Fibroblast of lung (primary cell): ENCODE measurements around the gene ATG101. TPM values are rescaled to one million over a fixed set of nuclear protein-coding genes. Genes with fewer than 3 reads are reported as not detected.

Experiments used
- DNase-seq, 2 donors: peaks; one replicate each; pipeline versions ENCODE4 v3.0.0 to v3.0.0-alpha.2; 2010; ENCODE audit warnings: low read depth in 2 of 2
- H2AFZ ChIP-seq: 2 replicates; pipeline ENCODE4 v1.5.1; 2012; ENCODE audit warnings: low read length, control low read depth, inconsistent platforms
- H3K27ac ChIP-seq: 2 replicates; pipeline ENCODE4 v1.5.1; 2011; ENCODE audit warnings: low read length, control low read depth; ENCODE audit not compliant: insufficient read depth
- H3K27me3 ChIP-seq: 2 replicates; pipeline ENCODE4 v1.5.1; 2011; ENCODE audit warnings: mild to moderate bottlenecking, low read length; ENCODE audit not compliant: control insufficient read depth, insufficient read depth
- H3K36me3 ChIP-seq: 2 replicates; pipeline ENCODE4 v1.5.1; 2011; ENCODE audit warnings: low read length; ENCODE audit not compliant: control insufficient read depth, insufficient read depth
- H3K4me1 ChIP-seq: 2 replicates; pipeline ENCODE4 v1.5.1; 2011; ENCODE audit warnings: low read length; ENCODE audit not compliant: control insufficient read depth, insufficient read depth; ENCODE audit errors: extremely low read depth
- H3K4me2 ChIP-seq: 2 replicates; pipeline ENCODE4 v1.5.1; 2011; ENCODE audit warnings: low read length, control low read depth; ENCODE audit not compliant: insufficient read depth; ENCODE audit errors: extremely low read depth
- H3K4me3 ChIP-seq, 4 experiments: fragments of 200-600 bp in 1 of 4; sonication (generic) in 1 of 4; replicated peaks in 1 of 4; 2 replicates each; pipeline ENCODE4 v1.5.1; 2011 to 2016; ENCODE audit warnings: low read length in 4 of 4, low read depth in 3 of 4, mild to moderate bottlenecking in 3 of 4, control low read depth in 2 of 4, inconsistent platforms in 1 of 4, mixed read lengths in 1 of 4; ENCODE audit not compliant: insufficient read depth in 1 of 4; ENCODE audit errors: control extremely low read depth in 1 of 4
- H3K79me2 ChIP-seq: 2 replicates; pipeline ENCODE4 v1.5.1; 2012; ENCODE audit warnings: mild to moderate bottlenecking, low read length, inconsistent platforms; ENCODE audit not compliant: control insufficient read depth, insufficient read depth
- H3K9ac ChIP-seq: 2 replicates; pipeline ENCODE4 v1.5.1; 2011; ENCODE audit warnings: mild to moderate bottlenecking, low read length, control low read depth; ENCODE audit not compliant: insufficient read depth
- H3K9me3 ChIP-seq: 2 replicates; pipeline ENCODE4 v1.5.1; 2012; ENCODE audit warnings: low read depth, low read length; ENCODE audit not compliant: control insufficient read depth, insufficient read depth
- H4K20me1 ChIP-seq: 2 replicates; pipeline ENCODE4 v1.5.1; 2011; ENCODE audit warnings: low read length; ENCODE audit not compliant: control insufficient read depth, insufficient read depth; ENCODE audit errors: extremely low read depth
- CTCF ChIP-seq, 2 donors: IDR thresholded peaks in 1 of 2; conservative IDR thresholded peaks in 1 of 2; 1 replicate in 1 of 2; 2 replicates in 1 of 2; pipeline ENCODE4 v1.5.1; 2011 to 2012; ENCODE audit warnings: low read length in 2 of 2, control low read depth in 1 of 2, inconsistent platforms in 1 of 2, low read depth in 1 of 2, mild to moderate bottlenecking in 1 of 2
- EZH2 ChIP-seq: IDR thresholded peaks from 2 replicates; pipeline ENCODE4 v1.5.1; 2012; ENCODE audit warnings: low read length, control low read depth, mild to moderate bottlenecking; ENCODE audit errors: missing control alignments
- polyA plus RNA-seq, 2 donors: library from polyadenylated mRNA; depleted of rRNA in 1 of 2; stranded (reverse) in 1 of 2; unstranded in 1 of 2; fragments of >200 nt; gene quantifications; 2 replicates each; pipeline ENCODE4 v1.2.1, GENCODE V29; 2011 to 2012; ENCODE audit warnings: missing spikeins in 1 of 2
- total RNA-seq: library from RNA; depleted of rRNA; stranded (reverse); fragments of >200 nt; gene quantifications from 2 replicates; pipeline ENCODE4 v1.2.1, GENCODE V29; 2014

ATG101 gene
- total and polyA plus RNA-seq, 2 donors (not counting 1 experiment from before 2014, with no cell fraction given) = 82.9 to 90.3 TPM

GRCh38 chr12:52080403-52081251 is 10.8 kb downstream of the ATG101 start:
- Histone ChIP-seq H3K4me2 (peak overlapping the region; percentile 49), H3K4me3 (peak overlapping the region in 2 of 4 experiments; percentile 23 to 57), H4K20me1 (peaks cover under 1% of the 10 kb centered on the region), H3K36me3 (peaks cover 14% of the 10 kb centered on the region), H3K4me1 (peaks cover 39% of the 10 kb centered on the region), H3K9me3 (no peaks in the 10 kb centered on the region), H3K27ac (peak overlapping the region; percentile 62), H2AFZ (no peak overlapping the region), H3K79me2 (peaks cover 12% of the 10 kb centered on the region), H3K9ac (peak overlapping the region; percentile 44), H3K27me3 (no peaks in the 10 kb centered on the region)
- DNase-seq = no peak
- TF ChIP-seq CTCF (conservative IDR thresholded peaks at IDR 0.05 in 1 of 2, IDR thresholded peaks at IDR 0.05 in 1 of 2; ENCODE audit: low read depth in 1 of 2, low read length in 2 of 2) = no peak

GRCh38 chr12:52081263-52081733 is 11.5 kb downstream of the ATG101 start:
- H3K4me3 ChIP-seq = peak overlapping the region in 1 of 4 experiments; percentile 57
- peak in 1 of 2 donors; percentile 33 for DNase-seq

More at GRCh38 chr12:52081263-52081733, 11.5 kb downstream of the ATG101 start:
- Histone ChIP-seq H3K27me3 (no peaks in the 10 kb centered on the region), H2AFZ (no peak overlapping the region), H3K27ac (peak overlapping the region; percentile 62), H3K36me3 (peaks cover 14% of the 10 kb centered on the region), H3K4me1 (peaks cover 39% of the 10 kb centered on the region), H3K4me2 (peak overlapping the region; percentile 55), H3K9ac (peak overlapping the region; percentile 46), H4K20me1 (no peaks in the 10 kb centered on the region), H3K79me2 (peaks cover 10% of the 10 kb centered on the region), H3K9me3 (no peaks in the 10 kb centered on the region)
- no peak for TF ChIP-seq CTCF (conservative IDR thresholded peaks at IDR 0.05 in 1 of 2, IDR thresholded peaks at IDR 0.05 in 1 of 2; ENCODE audit: low read depth in 1 of 2, low read length in 2 of 2)
- no peak for TF ChIP-seq EZH2
